AG09319 (cell line): ENCODE data around the gene KNDC1.
"Not testable (repeated sequence)": the region's sequence is repeated elsewhere in the genome, so short reads cannot be mapped to it uniquely, and the experiment has no call there.

Experiments
- DNase-seq: peaks from one replicate; pipeline ENCODE4 v3.0.0-alpha.2; 2010; ENCODE audit warnings: low read depth; ENCODE audit errors: extremely low read depth
- CTCF ChIP-seq: IDR thresholded peaks from 2 replicates; pipeline ENCODE4 v1.5.1; 2011; ENCODE audit warnings: low read depth, mild to moderate bottlenecking, inconsistent platforms, low read length, moderate library complexity

KNDC1 gene

GRCh38 chr10:133216776-133217175 is 56.8 kb downstream of the KNDC1 start:
- DNase-seq, result no peak
- no peak for TF ChIP-seq CTCF

- no peak for DNase-seq
- TF ChIP-seq CTCF, result no peak
Observed at GRCh38 chr10:133217800-133218589, 58.0 kb downstream of the KNDC1 start.

- DNase-seq, result no peak
- TF ChIP-seq CTCF, result no peak
Observed at GRCh38 chr10:133218891-133219290, 58.9 kb downstream of the KNDC1 start.

GRCh38 chr10:133219782-133220181 is 59.8 kb downstream of the KNDC1 start:
- no peak for TF ChIP-seq CTCF
- DNase-seq, result no peak

- no peak for TF ChIP-seq CTCF
- DNase-seq, result no peak
Observed at GRCh38 chr10:133221331-133221730, 61.3 kb downstream of the KNDC1 start.

GRCh38 chr10:133221756-133222155 is 61.7 kb downstream of the KNDC1 start:
- DNase-seq, result not testable (repeated sequence)

- DNase-seq, result no peak
- no peak for TF ChIP-seq CTCF
Observed at GRCh38 chr10:133224076-133224475, 64.1 kb downstream of the KNDC1 start.
